ENCODE measurements around the gene CMPK2. TPM values are rescaled to one million over a fixed set of nuclear protein-coding genes. Genes with fewer than 3 reads are reported as not detected.

CMPK2 gene
- 7.6 TPM for total RNA-seq

GRCh38 chr2:6865346-6866274 is at the start of gene CMPK2:
CMPK2 (minus strand) TSS chr2:6865907; CDS start chr2:6865696, 211 bp downstream.

GRCh38 chr2:6877402-6878304 is 11.9 kb upstream of the CMPK2 start, which contains the start of gene RSAD2:
RSAD2 (plus strand) TSS chr2:6877777; CDS start chr2:6877801, 24 bp downstream.

Other genes with a start within 250 kb of the CMPK2 start
- 7.9 TPM for gene RSAD2, start 11.9 kb upstream of the CMPK2 start, total RNA-seq
- 52.6 TPM for gene RNF144A, start 51.5 kb upstream of the CMPK2 start, total RNA-seq